CD4-positive, alpha-beta T cell treated with Interleukin-10 for 1 hour (primary cell): ENCODE results near the gene MARCHF10.
"Not testable (repeated sequence)": the region's sequence is repeated elsewhere in the genome, so short reads cannot be mapped to it uniquely, and the experiment has no call there.

Experiments
- DNase-seq: peaks from one replicate; pipeline ENCODE4 v3.0.0-alpha.2; 2020

The MARCHF10 gene

GRCh38 chr17:62714016-62714777 lies 93.9 kb downstream of the MARCHF10 start:
- DNase-seq = no peak

- no peak for DNase-seq
Observed at GRCh38 chr17:62713086-62713881, 94.8 kb downstream of the MARCHF10 start.

DNA sequence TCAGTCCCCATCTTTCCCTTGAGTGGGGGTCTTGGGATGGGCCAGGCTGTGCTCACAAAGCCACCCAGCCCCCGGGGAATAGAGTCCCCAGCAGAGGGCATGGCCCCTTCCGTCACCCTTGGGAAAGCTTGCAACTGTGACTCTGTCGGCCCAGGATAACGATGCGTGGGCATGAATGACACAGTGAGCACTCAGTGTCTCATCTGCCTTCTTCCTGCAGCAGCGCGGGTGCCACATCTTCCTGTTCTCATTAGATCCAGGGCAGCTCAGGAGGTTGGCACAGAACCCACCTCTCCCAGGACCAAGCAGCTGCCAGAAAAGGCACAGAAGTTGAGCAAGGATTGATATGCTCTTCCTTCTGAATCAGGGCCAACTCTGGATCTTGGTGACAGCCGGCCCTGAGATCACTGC lies 95.9 kb downstream of the MARCHF10 start:
- DNase-seq = no peak

DNA sequence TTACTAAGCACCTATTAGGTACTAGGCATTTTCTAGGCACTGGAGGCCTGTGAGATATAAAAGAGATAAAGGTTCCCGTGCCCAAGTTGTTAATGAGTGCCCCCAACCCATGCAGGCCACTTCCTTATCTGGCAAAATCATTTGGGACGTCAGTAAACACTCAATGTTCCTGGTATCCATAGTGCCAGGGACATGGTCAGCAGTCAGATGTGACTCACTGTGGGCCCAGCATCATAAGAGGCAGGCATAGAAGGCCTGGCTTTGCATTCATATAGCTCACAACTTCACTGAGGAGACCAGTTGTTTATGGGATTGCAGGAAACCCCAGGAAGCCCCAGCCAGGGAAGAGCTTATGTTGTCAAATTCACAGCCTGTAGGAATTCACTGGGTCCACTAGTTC lies 99.5 kb downstream of the MARCHF10 start:
- no peak for DNase-seq

- DNase-seq = no peak
Observed at GRCh38 chr17:62707425-62707739, 100.7 kb downstream of the MARCHF10 start.

GRCh38 chr17:62706598-62707424 lies 101.3 kb downstream of the MARCHF10 start:
- no peak for DNase-seq

DNA sequence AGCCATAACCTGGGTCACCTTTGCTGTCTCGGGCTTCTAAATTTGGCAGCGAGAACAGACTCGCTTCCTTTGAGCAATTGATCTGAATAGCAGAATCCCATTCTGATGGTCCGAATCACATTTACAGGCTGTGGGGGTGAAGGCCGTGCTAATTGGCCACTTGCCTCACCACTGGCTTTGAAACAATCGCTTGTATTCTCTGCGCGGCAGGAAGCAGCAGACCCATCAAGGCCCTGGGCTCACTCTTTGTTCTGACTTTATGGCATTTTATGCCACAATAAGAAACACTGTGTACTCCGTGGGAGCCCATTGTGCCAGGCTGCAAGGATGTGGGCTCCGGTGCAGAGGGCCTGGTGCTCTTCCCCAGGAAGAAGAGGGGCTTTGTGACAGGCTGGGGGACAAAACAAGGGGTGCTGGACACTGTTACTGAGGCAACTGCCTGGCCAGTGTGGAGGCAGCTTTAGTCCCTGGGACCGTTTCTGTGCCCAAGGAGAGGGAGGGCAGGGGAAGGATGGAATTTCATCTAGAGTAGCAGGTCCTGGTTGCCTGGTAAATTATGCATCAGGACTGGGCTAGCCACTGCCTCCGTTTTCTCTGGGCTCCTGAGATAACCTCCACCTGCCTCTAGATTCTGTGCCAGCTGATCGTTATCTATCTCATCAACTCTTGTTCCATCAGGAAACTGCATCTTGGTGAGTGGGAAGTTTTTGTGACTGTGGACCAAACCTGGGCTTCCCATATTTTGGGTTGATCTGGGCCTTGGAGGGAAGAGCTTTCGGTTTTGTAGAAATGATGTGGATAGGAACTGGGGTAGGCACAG lies 102.1 kb downstream of the MARCHF10 start:
- no peak for DNase-seq

DNA sequence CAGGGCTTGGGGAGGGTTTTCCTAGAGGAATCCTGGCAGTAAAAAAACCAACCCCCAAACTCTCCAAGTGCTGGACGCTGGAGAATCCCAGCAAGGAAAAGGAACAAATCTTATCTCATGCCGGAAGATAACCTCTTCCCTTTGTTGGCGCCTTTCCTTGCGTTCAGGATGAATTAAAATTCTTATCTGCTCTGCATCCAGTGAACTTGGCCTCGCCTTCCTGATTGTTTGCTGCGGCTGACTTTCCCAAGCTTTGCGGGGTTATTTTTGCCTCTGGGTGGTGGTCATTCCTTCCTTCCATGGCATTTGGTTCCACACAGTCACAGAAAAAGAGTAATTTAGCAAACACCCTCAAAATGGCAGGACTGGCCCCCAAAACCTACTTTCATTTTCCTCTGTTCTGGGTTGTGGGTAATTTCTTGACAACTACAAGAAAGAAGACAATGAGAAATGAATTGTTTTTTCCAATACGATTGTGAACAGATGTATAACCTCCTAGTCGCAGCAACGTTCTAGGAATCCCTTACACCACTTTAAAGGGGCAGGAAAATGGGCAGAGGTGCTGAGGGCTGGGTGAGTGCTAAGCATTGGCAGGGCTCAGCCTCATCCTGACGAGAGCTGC lies 102.8 kb downstream of the MARCHF10 start:
- no peak for DNase-seq

DNA sequence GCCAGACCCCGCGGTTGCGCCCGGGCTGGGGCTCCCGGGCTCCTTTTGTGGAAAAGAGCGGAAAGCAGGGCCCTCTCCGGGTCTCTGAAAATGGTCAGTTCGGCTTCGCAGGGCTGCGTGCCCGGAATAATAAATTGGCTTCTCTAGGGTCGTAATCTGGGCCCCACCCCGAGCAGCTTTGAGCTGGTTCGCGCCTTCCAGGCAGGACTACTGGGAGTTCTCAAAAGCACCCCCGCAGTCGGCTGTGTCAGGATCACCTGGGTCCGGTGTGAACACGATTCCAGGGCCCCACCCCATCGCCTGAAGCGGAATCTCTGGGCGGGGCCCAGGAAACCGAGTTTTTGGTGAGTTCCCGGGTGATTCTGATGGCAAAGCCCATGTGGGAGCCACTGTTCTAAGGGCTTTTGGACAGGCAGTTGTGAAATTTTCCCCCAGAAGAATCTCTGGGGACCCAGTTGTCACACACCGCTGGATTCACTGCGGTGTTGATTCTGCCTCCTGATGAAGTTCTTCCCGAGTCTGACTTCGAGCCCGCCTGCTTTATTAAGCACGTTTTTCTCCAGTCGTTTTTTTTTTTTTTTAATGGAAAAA lies 103.6 kb downstream of the MARCHF10 start:
- DNase-seq = no peak

- peak; percentile 76 for DNase-seq
Observed at GRCh38 chr17:62703776-62704380, 104.2 kb downstream of the MARCHF10 start.

GRCh38 chr17:62703261-62703775 lies 104.8 kb downstream of the MARCHF10 start:
- no peak for DNase-seq

GRCh38 chr17:62702746-62703260 lies 105.3 kb downstream of the MARCHF10 start:
- DNase-seq = no peak

DNA sequence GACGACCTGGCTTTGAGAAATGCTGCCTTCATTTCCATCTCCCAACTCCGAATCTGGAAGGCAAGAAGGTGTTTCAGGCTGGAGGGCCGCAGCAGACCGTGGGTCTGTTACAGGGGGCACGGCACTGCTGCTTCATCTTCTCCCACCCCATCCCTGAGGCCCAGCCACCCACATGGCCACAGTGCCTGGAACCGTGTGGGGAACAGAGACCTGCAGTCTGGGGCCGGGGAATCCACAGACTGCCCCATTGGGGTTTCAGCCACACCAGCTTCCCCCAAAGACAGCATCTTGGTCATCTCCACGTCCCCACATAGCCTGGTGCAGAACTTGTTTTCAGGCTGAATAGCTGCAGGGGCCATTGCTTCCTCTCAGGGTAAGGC lies 106.4 kb downstream of the MARCHF10 start:
- no peak for DNase-seq

DNA sequence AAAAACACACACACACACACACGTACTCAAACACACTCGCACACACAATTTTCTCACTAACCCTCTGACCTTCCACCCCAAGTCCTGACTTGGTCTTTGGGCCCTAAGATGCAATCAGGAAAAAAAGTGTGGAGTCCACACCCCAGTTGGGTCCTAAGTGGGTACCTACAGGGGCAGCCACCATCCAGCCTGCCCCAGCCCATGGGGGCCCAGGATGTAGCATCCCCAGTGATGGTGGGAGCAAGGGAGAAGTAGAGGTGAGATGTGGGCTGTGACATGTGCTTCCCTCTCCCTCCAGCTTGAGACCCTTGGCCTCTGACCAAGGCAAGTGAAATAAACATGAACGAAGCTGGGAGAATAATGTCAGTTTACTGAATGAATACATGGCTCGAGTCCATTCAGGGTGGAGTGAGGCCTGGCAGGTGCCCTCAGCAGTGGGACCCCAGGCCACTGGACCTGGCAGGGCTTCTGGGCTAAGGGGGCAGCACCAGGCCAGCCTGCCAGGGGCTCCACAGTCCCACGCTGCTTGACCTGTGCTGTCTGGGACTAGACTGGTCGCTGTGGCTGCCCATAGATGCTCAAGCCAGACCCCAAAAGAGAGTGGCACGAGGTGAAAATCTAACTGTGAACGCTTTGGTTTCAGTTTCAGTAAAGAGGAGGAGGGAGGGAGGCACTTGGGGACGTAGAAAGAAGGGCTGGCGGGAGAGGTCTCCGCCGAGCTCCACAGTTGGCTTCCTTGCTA lies 107.0 kb downstream of the MARCHF10 start:
- no peak for DNase-seq

- not testable (repeated sequence) for DNase-seq
Observed at GRCh38 chr17:62698459-62698858, 109.7 kb downstream of the MARCHF10 start.

DNA sequence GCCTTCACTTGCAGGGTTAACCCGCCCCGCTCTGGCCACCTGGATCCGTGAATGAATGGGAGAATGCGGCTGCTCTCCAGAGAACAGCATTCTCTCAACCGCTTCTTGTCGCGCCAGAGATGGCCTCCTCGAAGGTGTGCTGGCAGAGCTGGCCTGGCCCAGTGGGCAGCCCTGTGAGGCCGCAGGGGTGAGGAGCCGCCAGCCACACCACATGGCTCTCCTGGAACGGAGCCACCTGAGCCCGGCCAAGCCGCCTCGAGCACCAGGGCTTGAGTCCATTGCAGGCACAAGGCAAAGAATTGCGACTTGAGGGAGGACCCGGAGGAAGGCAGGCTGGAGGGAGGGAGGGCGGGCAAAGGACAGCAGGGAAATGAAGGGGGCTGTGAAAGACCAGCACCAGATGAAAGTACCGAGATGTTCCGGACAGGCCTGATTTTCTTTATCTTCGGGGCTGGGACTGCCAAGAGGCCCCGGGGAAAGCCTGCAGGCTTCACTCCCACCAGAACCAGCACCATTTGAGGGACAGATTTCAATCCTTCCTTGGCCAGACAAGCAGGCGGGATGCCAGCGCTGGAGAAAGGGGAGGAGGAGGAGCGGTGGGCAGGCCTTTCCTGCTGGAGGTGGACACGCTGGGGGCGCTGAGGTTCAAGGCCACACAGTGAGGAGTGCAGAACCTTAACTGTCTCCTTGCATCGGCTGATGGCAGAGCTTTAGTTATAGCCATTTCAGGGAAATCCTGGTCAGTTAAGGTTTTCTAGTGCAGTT lies 111.2 kb downstream of the MARCHF10 start:
- DNase-seq = no peak

GRCh38 chr17:62696256-62696655 lies 111.9 kb downstream of the MARCHF10 start:
- no peak for DNase-seq

DNA sequence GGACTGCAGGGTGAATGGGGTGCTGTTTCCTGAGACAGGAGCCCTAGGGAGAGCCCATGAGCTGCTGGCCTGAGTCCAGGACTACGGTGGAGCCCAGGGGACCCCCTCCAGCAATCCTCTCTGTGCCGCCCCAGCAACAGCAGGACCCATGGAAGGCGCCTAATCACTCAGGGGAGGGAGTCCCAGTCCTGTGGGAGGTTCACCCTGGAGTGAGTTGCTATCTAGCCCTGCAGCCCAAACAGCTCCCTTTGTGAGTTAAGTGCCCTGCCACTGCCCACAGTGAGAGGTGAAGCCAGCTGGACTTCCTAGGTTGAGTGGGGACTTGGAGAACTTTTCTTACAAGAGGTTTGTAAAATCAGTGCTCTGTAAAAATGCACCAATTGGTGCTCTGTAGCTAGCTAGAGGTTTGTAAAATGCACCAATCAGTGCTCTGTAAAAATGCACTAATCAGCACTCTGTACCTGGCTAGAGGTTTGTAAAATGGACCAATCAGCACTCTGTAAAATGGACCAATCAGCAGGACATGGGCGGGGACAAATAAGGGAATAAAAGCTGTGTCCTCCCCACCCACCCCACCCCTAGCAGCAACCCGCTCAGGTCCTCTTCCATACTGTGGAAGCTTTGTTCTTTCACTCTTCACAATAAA lies 112.9 kb downstream of the MARCHF10 start:
- not testable (repeated sequence) for DNase-seq
